Measurements from ENCODE around the gene MCF2L. TPM values are rescaled to one million over a fixed set of nuclear protein-coding genes. Genes with fewer than 3 reads are reported as not detected.

Gene MCF2L
- total and polyA plus RNA-seq, 2 experiments from 2014 or later, result 4.8 to 25.6 TPM

DNA sequence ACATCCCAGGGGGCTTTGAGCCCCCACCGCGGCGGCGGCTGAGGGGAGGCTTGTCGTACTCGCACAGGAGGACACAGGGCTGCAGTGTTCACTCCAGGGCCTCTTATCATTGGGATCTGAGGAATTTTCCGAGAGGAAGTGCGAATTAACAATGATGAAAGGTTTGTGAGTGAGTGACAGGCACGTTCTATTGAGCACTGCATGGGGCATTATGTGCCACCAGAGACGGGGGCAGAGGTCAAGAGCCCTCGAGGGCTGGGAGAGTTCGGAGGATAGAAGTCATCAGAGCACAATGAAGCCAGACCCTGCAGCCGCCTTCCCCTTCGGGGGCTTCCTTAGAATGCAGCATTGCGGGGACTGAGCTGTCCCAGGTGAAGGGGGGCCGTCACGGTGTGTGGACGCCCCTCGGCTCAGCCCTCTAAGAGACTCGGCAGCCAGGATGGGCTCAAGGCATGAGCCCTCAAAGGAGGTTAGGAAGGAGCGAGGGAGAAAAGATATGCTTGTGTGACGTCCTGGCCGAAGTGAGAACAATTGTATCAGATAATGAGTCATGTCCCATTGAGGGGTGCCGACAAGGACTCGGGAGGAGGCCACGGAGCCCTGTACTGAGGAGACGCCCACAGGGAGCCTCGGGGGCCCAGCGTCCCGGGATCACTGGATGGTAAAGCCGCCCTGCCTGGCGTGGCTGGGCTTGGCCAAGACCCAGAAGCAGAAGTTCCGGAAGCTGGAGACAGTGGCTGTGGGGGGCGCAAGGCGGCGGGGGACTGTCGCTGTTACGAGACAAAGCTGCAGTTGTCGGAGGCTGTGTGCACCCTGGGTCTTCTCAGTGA is 53.9 kb downstream of the MCF2L start:
- Histone ChIP-seq H3K79me2 (replicated peaks; ENCODE audit: insufficient read depth) (no peaks in the 10 kb centered on the region), H3K4me3 (no peak overlapping the region), H3F3A (replicated peaks; ENCODE audit: low read depth) (0 out of 2 replicates have a peak, but pooled peaks cover 4% of the 10 kb centered on the region), H4K20me1 (replicated peaks; ENCODE audit: insufficient read depth) (no peaks in the 10 kb centered on the region), H3K9me2 (ENCODE audit: insufficient read depth) (no peaks in the 10 kb centered on the region), H3K27ac (ENCODE audit: low read depth) (peak overlapping the region; percentile 79), H3K4me1 (ENCODE audit: insufficient read depth) (peaks cover 8% of the 10 kb centered on the region; the same call in 1 of the 2 replicates), H3K27me3 (ENCODE audit: insufficient read depth) (no peaks in the 10 kb centered on the region), H2AFZ (no peak overlapping the region), H3K36me3 (ENCODE audit: insufficient read depth) (no peaks in the 10 kb centered on the region), H3K4me2 (peak overlapping the region; percentile 55)
- H3K9me3 Mint-ChIP-seq, result no peaks in the 10 kb centered on the region
- peak overlapping the region; percentile 91 for H3K27ac Mint-ChIP-seq
- H3K4me1 Mint-ChIP-seq, result peaks cover 16% of the 10 kb centered on the region
- ATAC-seq, result peak; percentile 79
- H3K36me3 Mint-ChIP-seq (ENCODE audit: low read depth), result no peaks in the 10 kb centered on the region
- peak overlapping the region; percentile 32 for H3K4me3 Mint-ChIP-seq
- no peak for TF ChIP-seq ZNF331 (CRISPR knock-in tag; IDR thresholded peaks at IDR 0.05; ENCODE audit: low read depth)
- TF ChIP-seq, protein P1, sequence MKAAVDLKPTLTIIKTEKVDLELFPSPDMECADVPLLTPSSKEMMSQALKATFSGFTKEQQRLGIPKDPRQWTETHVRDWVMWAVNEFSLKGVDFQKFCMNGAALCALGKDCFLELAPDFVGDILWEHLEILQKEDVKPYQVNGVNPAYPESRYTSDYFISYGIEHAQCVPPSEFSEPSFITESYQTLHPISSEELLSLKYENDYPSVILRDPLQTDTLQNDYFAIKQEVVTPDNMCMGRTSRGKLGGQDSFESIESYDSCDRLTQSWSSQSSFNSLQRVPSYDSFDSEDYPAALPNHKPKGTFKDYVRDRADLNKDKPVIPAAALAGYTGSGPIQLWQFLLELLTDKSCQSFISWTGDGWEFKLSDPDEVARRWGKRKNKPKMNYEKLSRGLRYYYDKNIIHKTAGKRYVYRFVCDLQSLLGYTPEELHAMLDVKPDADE (IDR thresholded peaks at IDR 0.05), result no peak
- no peak for TF ChIP-seq EZH2phosphoT487 (IDR thresholded peaks at IDR 0.05; ENCODE audit: unreplicated experiment)
- TF ChIP-seq EZH2 (IDR thresholded peaks at IDR 0.05; ENCODE audit: low read depth, unreplicated experiment), result no peak
- TF ChIP-seq, protein P2, sequence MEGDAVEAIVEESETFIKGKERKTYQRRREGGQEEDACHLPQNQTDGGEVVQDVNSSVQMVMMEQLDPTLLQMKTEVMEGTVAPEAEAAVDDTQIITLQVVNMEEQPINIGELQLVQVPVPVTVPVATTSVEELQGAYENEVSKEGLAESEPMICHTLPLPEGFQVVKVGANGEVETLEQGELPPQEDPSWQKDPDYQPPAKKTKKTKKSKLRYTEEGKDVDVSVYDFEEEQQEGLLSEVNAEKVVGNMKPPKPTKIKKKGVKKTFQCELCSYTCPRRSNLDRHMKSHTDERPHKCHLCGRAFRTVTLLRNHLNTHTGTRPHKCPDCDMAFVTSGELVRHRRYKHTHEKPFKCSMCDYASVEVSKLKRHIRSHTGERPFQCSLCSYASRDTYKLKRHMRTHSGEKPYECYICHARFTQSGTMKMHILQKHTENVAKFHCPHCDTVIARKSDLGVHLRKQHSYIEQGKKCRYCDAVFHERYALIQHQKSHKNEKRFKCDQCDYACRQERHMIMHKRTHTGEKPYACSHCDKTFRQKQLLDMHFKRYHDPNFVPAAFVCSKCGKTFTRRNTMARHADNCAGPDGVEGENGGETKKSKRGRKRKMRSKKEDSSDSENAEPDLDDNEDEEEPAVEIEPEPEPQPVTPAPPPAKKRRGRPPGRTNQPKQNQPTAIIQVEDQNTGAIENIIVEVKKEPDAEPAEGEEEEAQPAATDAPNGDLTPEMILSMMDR (conservative IDR thresholded peaks at IDR 0.05; ENCODE audit: low read depth in 2 of 2), result no peak
- no peak for TF ChIP-seq NANOG (IDR thresholded peaks at IDR 0.05; ENCODE audit: borderline replicate concordance)
- TF ChIP-seq CREB1 (CRISPR knock-in tag; IDR thresholded peaks at IDR 0.05; ENCODE audit: low read depth), result no peak
- TF ChIP-seq, protein P3, sequence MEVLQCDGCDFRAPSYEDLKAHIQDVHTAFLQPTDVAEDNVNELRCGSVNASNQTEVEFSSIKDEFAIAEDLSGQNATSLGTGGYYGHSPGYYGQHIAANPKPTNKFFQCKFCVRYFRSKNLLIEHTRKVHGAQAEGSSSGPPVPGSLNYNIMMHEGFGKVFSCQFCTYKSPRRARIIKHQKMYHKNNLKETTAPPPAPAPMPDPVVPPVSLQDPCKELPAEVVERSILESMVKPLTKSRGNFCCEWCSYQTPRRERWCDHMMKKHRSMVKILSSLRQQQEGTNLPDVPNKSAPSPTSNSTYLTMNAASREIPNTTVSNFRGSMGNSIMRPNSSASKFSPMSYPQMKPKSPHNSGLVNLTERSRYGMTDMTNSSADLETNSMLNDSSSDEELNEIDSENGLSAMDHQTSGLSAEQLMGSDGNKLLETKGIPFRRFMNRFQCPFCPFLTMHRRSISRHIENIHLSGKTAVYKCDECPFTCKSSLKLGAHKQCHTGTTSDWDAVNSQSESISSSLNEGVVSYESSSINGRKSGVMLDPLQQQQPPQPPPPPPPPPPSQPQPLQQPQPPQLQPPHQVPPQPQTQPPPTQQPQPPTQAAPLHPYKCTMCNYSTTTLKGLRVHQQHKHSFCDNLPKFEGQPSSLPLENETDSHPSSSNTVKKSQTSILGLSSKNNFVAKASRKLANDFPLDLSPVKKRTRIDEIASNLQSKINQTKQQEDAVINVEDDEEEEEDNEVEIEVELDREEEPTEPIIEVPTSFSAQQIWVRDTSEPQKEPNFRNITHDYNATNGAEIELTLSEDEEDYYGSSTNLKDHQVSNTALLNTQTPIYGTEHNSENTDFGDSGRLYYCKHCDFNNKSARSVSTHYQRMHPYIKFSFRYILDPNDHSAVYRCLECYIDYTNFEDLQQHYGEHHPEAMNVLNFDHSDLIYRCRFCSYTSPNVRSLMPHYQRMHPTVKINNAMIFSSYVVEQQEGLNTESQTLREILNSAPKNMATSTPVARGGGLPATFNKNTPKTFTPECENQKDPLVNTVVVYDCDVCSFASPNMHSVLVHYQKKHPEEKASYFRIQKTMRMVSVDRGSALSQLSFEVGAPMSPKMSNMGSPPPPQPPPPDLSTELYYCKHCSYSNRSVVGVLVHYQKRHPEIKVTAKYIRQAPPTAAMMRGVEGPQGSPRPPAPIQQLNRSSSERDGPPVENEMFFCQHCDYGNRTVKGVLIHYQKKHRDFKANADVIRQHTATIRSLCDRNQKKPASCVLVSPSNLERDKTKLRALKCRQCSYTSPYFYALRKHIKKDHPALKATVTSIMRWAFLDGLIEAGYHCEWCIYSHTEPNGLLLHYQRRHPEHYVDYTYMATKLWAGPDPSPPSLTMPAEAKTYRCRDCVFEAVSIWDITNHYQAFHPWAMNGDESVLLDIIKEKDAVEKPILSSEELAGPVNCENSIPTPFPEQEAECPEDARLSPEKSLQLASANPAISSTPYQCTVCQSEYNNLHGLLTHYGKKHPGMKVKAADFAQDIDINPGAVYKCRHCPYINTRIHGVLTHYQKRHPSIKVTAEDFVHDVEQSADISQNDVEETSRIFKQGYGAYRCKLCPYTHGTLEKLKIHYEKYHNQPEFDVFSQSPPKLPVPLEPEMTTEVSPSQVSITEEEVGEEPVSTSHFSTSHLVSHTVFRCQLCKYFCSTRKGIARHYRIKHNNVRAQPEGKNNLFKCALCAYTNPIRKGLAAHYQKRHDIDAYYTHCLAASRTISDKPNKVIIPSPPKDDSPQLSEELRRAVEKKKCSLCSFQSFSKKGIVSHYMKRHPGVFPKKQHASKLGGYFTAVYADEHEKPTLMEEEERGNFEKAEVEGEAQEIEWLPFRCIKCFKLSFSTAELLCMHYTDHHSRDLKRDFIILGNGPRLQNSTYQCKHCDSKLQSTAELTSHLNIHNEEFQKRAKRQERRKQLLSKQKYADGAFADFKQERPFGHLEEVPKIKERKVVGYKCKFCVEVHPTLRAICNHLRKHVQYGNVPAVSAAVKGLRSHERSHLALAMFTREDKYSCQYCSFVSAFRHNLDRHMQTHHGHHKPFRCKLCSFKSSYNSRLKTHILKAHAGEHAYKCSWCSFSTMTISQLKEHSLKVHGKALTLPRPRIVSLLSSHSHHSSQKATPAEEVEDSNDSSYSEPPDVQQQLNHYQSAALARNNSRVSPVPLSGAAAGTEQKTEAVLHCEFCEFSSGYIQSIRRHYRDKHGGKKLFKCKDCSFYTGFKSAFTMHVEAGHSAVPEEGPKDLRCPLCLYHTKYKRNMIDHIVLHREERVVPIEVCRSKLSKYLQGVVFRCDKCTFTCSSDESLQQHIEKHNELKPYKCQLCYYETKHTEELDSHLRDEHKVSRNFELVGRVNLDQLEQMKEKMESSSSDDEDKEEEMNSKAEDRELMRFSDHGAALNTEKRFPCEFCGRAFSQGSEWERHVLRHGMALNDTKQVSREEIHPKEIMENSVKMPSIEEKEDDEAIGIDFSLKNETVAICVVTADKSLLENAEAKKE (CRISPR knock-in tag; IDR thresholded peaks at IDR 0.05), result no peak
- TF ChIP-seq REST (IDR thresholded peaks at IDR 0.05; ENCODE audit: unreplicated experiment), result no peak
- no peak for TF ChIP-seq STAT1 (IDR thresholded peaks at IDR 0.05; ENCODE audit: unreplicated experiment)
- TF ChIP-seq POLR2AphosphoS5 (IDR thresholded peaks at IDR 0.05; ENCODE audit: low read depth), result no peak
- TF ChIP-seq JUNB (IDR thresholded peaks at IDR 0.05; ENCODE audit: unreplicated experiment), result no peak
- TF ChIP-seq ZNF114 (CRISPR knock-in tag; IDR thresholded peaks at IDR 0.05), result no peak
- DNase-seq (ENCODE audit: low spot score), result peak; percentile 65
- no peaks in the 10 kb centered on the region for H3K27me3 Mint-ChIP-seq (ENCODE audit: insufficient read depth, low read depth, poor library complexity)
